ENCODE data around the gene AHNAK. TPM values are rescaled to one million over a fixed set of nuclear protein-coding genes. Genes with fewer than 3 reads are reported as not detected.

The AHNAK gene
- total RNA-seq, 4 donors from 2014 or later, result 571 to 1,016 (median 697) TPM

DNA sequence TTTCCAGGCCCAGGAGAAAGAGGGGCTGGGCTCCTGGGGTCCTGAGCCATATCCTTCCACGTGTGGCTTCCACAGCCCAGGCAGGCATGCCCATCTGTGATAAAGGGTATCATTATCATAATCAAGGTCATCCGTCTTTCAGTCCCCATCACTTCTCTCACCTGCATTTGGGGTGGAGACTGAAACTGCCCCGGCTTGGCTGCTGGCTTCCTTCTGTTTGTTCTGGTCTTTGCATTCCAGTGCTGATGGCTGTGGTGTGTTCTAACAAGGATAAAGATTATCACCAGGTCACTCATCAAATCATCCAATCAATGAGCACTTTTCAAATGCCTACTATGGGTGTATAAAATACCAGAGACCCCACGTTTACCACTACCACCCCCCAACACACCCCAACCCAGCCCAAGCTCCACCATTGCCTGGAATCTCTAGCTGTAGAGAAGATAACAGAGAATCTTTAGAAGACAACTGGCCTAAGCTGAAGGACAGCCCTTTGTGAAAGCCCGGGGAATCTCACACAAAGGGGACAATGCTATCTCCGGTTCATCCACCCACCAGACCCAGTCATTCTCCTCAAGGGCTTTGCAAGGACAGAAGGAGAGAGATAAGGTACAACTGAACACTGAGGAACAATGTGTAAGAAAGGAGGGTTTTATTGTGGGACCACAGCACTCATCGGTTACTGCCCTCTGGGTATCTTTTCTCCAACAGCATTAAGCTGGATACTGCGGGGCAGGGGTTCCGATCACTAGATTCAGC lies 54.9 kb downstream of the AHNAK start:
- DNase-seq, result no peak
- H3K36me3 ChIP-seq, result no peaks in the 10 kb centered on the region
- no peak overlapping the region for H3K4me3 ChIP-seq
- no peak overlapping the region for H3K27ac ChIP-seq
- H3K4me1 ChIP-seq, result no peaks in the 10 kb centered on the region
- TF ChIP-seq, protein P1, sequence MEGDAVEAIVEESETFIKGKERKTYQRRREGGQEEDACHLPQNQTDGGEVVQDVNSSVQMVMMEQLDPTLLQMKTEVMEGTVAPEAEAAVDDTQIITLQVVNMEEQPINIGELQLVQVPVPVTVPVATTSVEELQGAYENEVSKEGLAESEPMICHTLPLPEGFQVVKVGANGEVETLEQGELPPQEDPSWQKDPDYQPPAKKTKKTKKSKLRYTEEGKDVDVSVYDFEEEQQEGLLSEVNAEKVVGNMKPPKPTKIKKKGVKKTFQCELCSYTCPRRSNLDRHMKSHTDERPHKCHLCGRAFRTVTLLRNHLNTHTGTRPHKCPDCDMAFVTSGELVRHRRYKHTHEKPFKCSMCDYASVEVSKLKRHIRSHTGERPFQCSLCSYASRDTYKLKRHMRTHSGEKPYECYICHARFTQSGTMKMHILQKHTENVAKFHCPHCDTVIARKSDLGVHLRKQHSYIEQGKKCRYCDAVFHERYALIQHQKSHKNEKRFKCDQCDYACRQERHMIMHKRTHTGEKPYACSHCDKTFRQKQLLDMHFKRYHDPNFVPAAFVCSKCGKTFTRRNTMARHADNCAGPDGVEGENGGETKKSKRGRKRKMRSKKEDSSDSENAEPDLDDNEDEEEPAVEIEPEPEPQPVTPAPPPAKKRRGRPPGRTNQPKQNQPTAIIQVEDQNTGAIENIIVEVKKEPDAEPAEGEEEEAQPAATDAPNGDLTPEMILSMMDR (IDR thresholded peaks at IDR 0.05), result no peak
- TF ChIP-seq POLR2A (IDR thresholded peaks at IDR 0.05), result no peak
- no peaks in the 10 kb centered on the region for H3K27me3 ChIP-seq
- no peaks in the 10 kb centered on the region for H3K9me3 ChIP-seq

DNA sequence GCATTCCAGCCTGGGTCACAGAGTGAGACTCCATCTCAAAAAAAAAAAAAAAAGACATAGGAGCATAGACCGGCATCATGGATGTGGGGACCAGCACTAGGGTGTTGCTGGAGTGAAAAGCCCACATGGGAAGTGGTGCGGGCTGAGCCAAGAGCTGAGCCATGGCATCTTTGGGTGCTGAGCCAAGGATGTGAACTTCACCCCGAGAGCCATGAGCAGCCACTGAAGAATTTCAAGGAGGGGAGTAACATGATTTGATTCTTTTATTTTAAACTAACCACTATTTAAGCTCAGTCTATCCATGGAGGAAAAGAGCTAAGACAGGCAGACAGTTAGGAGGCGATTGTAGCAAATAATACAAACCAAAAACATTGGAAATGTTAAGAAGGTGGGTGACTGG lies 57.4 kb downstream of the AHNAK start:
- H3K9me3 ChIP-seq, result no peaks in the 10 kb centered on the region
- H3K4me3 ChIP-seq, result no peak overlapping the region
- H3K27me3 ChIP-seq, result no peaks in the 10 kb centered on the region
- DNase-seq, result no peak
- H3K4me1 ChIP-seq, result no peaks in the 10 kb centered on the region
- no peaks in the 10 kb centered on the region for H3K36me3 ChIP-seq
- TF ChIP-seq, protein P1 (IDR thresholded peaks at IDR 0.05), result no peak
- no peak for TF ChIP-seq POLR2A (IDR thresholded peaks at IDR 0.05)
- no peak overlapping the region for H3K27ac ChIP-seq

DNA sequence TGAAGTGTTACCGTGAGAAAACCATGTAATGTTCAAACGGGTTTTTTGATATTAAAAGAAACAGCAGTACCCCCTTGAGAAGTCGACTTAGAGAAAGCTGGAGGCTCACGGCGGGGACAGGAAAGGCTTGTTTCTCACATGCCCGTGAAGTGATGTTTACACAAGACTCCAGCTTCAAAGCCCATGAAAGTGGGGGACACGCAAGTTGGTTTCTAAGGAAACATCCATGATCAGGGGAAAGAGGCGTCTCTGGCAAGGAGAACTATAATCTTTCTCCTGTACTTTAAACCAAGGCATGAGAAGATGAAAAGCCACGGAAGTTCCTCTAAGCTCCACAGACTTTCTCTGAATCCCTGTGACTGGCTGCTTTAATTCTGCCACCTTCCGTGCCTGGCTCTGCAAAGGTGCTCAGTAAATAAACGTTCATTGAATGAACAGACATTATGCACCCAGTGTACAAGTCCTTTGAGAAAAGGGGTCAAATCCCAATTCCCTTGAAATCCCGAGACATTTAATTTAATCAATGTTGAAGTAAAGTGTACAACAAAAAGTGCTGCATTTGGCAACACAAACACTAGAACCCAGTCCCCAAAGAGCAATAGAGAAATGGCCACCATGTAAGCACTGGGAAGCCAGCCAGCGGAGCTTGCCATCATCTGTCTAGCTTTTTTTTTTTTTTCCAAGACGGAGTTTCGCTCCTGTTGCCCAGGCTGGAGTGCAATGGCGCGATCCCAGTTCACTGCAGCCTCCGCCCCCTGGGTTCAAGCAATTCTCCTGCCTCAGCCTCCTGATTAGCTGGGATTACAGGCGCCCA lies 58.7 kb downstream of the AHNAK start:
- H3K27ac ChIP-seq, result no peak overlapping the region
- TF ChIP-seq POLR2A (IDR thresholded peaks at IDR 0.05), result no peak
- TF ChIP-seq, protein P1 (IDR thresholded peaks at IDR 0.05), result no peak
- DNase-seq, result no peak

DNA sequence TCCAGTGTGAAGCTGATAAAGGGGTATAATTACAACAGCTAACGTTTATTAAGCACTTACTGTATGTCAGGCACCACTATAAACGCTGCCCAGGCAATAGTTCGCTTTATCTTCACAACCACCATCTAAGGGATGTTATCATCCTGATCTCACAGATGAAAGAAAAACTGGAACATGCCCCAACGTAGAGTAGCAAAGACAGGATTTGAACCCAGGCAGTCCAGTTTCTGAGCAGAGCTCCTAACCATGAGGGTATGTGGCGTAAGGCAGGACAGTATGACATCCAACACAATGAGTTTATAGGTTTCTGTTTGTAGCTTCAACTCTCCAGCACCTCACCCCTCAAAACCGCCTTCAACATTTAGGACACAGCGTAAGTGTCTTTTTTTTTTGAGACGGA lies 59.5 kb downstream of the AHNAK start:
- Histone ChIP-seq H3K4me1 (no peaks in the 10 kb centered on the region), H3K9me3 (no peaks in the 10 kb centered on the region), H3K36me3 (no peaks in the 10 kb centered on the region), H3K4me3 (no peak overlapping the region), H3K27me3 (no peaks in the 10 kb centered on the region), H3K27ac (no peak overlapping the region)
- no peak for DNase-seq
- TF ChIP-seq POLR2A (IDR thresholded peaks at IDR 0.05), result no peak
- TF ChIP-seq, protein P1 (IDR thresholded peaks at IDR 0.05), result no peak

More for the DNA sequence above, 58.7 kb downstream of the AHNAK start:
- Histone ChIP-seq H3K36me3 (no peaks in the 10 kb centered on the region), H3K4me1 (no peaks in the 10 kb centered on the region), H3K9me3 (no peaks in the 10 kb centered on the region), H3K27me3 (no peaks in the 10 kb centered on the region), H3K4me3 (no peak overlapping the region)

DNA sequence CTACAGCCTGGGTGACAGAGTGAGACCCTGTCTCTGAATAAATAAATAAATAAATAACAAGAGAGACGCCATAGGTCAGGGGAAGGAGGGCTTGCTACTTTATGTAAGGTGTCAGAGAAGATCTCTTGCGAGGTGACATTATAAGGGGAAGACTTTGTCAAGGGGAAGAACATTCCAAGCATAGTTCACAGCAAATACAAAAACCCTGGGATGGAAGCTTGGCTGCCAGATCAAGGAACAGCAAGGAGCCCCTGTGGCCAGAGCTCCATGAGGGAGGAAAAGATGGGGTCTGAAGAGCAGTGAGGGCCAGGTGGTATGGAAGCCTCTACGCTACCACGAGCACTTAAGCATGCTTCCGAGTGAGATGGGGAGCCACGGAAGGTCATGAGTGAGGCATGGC lies 62.3 kb downstream of the AHNAK start:
- Histone ChIP-seq H3K4me1 (no peaks in the 10 kb centered on the region), H3K36me3 (no peaks in the 10 kb centered on the region), H3K9me3 (no peaks in the 10 kb centered on the region), H3K4me3 (no peak overlapping the region), H3K27me3 (no peaks in the 10 kb centered on the region), H3K27ac (no peak overlapping the region)
- DNase-seq, result no peak
- no peak for TF ChIP-seq POLR2A (IDR thresholded peaks at IDR 0.05)
- TF ChIP-seq, protein P1 (IDR thresholded peaks at IDR 0.05), result no peak

All from Peyer's patch (tissue), 4 donors.